Muscle of back (tissue), 13 donors: ENCODE results near the gene MFSD2A. TPM values are rescaled to one million over a fixed set of nuclear protein-coding genes. Genes with fewer than 3 reads are reported as not detected.
"Not testable (repeated sequence)": the region's sequence is repeated elsewhere in the genome, so short reads cannot be mapped to it uniquely, and the experiment has no call there.

Experiments
- DNase-seq, 3 donors: peaks; one replicate each; pipeline versions ENCODE4 v3.0.0 to v3.0.0-alpha.2; 2013
- long read RNA-seq, 9 donors: transcript quantifications; one replicate each; lab custom pipeline, GENCODE V29; 2026
- polyA plus RNA-seq, 10 donors: library from polyadenylated mRNA; unstranded; fragments of 120-200 nt; gene quantifications; one replicate each; pipeline ENCODE4 v1.2.1, GENCODE V29; 2013; ENCODE audit not compliant: insufficient read length in 10 of 10

MFSD2A gene
- polyA plus RNA-seq: 1 to 10 TPM in 5 of 10 donors, under 1 TPM in 5; 0.58 to 3.3 (median 0.95) TPM
- long read RNA-seq, donor 1, partial matches to known transcripts: 0 of 2 reads
- long read RNA-seq, donor 1, other reads (novel, unspliced or antisense): 0 of 2 reads
- long read RNA-seq, donor 2: 0 reads
- long read RNA-seq, donor 3: 0 reads
- long read RNA-seq, donor 4: 0 reads
- long read RNA-seq, donor 5: 0 reads
- long read RNA-seq, donor 6: 0 reads
- long read RNA-seq, donor 7: 0 reads
- long read RNA-seq, donor 8, partial matches to known transcripts: 0 of 1 reads
- long read RNA-seq, donor 8, other reads (novel, unspliced or antisense): 0 of 1 reads
- long read RNA-seq, donor 9: 0 reads

GRCh38 chr1:39954870-39955546, at the start of gene MFSD2A:
Gene MFSD2A, plus strand, starts transcription at chr1:39955145. Its CDS starts 148 bp downstream, at chr1:39955293.
- DNase-seq: peak; percentile 82 to 91 (median 83)

- no peak for DNase-seq
These were observed 49.8 kb upstream of the MFSD2A start for GRCh38 chr1:39905172-39905571.

DNA sequence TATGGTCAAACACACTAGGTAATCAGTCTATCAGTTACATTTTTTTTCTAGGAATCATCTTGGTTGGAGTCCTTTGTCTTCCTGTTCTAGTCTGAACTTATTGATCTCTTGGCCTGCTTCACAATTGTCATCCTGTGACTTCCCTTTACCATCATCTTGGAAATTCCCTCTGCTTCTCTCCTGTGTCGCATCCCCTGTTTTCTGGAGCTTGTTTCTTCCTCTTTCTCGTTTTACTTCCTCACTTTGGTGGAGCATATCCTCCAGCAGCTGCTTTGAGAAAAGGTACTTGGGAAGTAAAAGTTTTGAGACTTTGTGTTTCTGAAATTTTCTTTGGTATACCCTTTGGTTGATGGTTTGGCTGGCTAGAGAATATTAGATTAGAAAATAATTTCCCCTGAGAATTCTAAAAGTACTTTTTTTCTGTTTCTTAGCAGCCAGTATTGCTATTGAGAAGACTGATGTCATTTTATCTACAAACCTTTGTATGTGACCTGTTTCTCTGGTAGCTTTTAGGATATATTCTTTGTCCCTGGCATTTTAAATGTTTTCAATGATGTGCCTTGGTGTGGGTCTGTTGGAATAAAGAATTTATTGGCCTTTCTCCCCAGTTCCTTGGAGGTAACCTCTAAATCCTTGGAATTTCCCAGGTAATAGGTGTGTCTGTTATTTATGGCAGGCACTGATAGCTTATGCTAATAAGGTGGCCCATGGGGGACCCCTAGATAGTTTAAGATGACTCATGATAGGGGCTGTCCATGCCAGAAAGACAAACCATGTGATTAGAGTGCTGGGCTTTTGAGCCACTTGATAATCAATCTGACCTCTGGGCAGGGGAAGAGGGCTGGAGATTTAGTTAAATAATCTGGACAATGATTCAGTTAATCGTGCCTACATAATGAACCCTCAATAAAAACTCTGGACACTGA, 47.2 kb upstream of the MFSD2A start:
- no peak for DNase-seq

GRCh38 chr1:39908534-39908933, 46.4 kb upstream of the MFSD2A start:
- no peak for DNase-seq

DNA sequence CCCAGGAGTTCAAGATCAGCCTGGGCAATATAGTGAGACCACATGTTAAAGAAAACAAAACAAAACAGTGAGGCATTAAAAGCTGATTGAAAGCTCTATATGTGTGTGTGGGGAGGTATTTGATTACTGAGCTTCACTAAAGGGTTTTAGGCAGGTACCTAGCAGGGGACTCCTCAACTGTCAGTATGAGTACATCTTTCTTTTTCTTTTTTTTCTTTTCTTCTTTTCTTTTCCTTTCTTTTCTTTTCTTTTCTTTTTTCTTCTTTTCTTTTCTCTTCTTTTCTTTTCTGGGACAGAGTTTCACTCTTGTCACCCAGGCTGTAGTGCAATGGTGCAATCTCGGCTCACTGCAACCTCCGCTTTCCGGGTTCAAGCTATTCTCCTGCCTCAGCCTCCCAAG, 44.7 kb upstream of the MFSD2A start:
- DNase-seq: no peak

- not testable (repeated sequence) for DNase-seq
These were observed 41.8 kb upstream of the MFSD2A start for GRCh38 chr1:39913136-39913535.

DNA sequence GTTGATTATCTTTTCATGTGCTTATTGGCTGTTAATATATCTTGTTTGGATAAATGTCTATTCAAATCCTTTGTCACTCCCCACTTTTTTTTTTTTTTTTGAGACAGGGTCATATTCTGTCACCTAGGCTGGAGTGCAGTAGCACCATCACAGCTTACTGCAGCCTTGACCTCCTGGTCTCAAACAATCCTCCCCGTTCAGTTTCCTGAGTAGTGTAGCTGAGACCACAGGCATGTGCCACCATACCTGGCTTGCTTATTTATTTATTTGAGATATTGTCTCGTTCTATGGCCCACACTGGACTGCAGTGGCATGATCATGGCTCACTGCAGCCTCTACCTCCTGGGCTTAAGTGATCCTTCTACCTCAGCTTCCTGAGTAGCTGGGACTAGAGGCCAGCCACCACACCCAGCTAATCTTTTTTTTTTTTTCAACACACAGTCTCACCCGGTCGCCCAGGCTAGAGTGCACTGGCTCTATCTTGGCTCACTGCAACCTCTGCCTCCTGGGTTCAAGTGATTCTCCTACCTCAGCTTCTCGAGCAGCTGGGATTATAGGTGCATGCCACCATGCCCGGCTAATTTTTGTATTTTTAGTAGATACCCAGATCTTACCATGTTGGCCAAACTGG, 39.3 kb upstream of the MFSD2A start:
- no peak for DNase-seq

DNA sequence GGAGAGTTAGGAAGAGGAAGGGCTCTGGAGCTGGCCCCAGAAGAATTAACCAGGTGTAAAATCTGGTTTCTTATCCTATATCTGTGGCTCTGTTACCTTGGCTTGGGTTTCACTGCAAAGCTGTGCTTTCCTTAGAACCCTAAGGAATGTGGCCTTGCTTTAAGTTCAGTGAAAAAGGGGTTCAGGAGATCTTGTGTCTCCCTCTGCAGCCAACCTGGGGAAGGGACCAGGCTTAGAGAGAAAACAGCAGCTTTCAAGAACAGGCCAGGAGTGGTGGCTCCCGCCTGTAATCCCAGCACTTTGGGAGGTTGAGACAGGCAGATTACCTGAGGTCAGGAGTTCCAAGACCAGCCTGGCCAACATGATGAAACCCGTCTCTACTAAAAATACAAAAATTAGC, 37.1 kb upstream of the MFSD2A start:
- no peak for DNase-seq

DNA sequence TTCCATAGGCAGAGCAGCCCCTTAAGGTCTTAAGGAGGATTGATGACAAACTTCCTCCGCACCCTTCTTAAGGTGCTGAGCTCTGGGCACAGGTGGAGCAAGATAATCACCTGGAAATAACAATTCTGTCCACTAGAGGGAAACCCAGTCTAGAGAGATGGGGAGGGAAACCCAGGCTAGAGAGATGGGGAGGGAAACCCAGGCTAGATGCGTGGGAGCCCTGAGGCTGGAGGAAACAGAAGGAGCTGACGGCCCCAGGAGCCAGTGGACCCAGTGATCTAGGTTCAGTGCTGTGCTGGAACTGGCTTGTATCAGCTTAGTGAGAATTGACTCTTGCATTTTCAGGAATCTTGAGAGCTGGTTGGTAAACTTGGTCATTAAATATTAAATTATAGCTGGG, 35.4 kb upstream of the MFSD2A start:
- peak in 1 of 3 donors; percentile 30 for DNase-seq

DNA sequence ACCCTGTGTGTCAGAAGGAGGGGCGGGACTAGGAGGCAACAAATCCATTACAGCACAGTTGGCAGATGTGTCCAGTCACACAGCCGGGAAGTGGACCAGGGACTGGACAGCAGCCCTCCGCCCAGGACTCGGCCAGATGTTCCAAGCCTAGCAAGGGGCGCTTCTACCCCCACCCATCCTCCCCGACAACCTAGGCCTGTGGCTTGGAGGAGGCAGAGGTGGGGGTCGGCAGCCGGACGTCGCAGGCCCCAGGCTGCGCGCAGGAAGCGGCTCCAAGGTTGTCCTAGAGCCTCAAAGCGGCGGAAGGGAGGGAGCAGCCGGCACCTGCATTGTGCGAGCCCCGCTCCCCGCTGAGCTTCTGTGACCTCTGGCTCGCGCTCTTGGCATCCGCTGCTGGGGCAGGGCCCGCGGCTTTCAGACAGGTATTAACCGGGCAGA, 32.7 kb upstream of the MFSD2A start:
- peak in 1 of 3 donors; percentile 52 for DNase-seq

DNA sequence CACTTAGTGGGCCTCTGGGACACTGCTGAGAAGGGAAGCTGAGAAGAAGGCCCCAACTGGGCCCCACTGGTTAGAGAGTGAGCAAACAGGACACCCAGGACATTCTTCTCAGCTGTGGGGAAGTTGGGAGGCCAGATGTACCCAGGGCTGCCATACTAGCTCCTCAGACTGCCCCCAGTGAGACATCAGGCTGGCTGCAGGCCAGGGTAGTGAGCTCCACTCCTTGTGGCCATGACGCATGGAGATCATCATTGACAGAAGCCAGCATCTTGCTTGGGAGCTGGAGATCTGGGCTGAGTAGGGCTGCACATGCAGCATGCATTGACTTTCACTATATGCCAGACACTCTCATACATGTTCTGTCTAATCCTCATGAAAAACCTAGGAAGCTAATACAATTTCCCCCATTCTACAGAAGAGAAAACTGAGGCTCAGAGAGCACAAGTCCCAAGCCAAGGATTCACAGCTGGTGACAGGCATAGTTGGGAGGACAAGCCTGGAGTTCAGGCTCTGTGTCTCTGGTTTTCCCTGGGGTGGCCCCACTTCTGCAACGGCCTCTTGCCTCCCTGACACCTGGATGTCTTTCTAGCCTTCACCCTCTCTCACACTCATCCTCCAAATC, 29.1 kb upstream of the MFSD2A start:
- no peak for DNase-seq

DNA sequence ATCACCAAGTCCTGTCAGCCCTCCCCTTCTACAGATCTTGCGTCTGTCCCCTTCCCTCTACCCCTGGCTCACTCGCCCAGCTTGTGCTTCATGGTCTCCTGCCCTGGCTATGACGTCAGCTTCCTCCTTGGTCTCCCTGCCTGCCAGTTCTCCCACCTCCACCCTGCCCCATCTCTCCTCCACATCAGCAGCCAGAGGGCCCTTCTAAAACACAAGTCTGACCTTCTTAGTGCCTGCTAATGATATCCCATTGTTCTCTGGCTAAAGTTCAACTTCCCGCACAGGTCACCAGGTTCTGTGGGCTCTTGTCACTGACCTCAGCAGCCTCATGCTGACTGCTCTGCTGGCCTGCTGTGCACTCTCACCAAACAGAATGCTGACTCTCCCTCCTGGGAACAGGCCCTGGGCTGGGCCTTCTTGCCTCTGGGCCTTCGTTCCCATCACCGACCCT, 28.6 kb upstream of the MFSD2A start:
- DNase-seq: peak in 1 of 3 donors; percentile 20

DNA sequence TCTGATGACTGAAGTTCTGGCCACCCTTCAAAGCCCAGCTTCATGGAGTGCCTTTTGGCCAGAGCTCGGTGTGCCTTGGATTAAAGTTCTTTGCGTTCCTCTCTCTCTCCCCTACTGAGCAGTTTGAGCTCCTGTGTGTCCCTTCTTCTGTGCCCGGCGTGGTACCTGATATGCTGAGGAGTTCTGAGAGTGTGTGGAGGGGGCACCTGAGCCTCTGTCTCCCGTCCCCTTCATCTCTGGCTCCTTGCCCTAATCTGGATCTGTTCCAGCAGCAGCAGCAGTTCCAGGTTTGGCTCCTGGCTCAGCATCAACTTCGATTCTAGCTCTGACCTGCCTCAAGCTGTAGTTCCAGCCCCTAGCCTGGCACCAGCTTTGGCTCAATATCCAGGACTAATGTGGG, 28.1 kb upstream of the MFSD2A start:
- no peak for DNase-seq

DNA sequence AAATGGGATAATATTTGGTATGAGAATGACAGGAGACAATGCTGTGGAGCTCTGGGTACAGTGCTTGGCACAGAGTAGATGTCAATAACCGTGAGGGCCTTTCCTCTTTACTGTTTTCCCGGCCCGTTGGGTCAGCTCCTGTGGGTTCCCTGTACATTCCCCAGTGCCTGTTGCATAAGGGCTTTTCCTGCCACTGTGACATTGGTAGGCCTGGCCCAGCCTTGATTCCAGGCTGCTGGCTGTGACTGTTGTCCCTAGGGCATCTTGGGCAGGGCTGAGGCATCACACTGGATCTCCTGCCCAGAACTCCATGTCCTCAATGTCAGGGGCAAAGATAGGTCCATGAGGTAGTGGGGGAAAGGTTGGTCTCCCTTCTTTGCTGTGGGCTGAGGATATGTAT, 27.4 kb upstream of the MFSD2A start:
- DNase-seq: no peak

GRCh38 chr1:39928809-39929587, 25.9 kb upstream of the MFSD2A start:
- no peak for DNase-seq

DNA sequence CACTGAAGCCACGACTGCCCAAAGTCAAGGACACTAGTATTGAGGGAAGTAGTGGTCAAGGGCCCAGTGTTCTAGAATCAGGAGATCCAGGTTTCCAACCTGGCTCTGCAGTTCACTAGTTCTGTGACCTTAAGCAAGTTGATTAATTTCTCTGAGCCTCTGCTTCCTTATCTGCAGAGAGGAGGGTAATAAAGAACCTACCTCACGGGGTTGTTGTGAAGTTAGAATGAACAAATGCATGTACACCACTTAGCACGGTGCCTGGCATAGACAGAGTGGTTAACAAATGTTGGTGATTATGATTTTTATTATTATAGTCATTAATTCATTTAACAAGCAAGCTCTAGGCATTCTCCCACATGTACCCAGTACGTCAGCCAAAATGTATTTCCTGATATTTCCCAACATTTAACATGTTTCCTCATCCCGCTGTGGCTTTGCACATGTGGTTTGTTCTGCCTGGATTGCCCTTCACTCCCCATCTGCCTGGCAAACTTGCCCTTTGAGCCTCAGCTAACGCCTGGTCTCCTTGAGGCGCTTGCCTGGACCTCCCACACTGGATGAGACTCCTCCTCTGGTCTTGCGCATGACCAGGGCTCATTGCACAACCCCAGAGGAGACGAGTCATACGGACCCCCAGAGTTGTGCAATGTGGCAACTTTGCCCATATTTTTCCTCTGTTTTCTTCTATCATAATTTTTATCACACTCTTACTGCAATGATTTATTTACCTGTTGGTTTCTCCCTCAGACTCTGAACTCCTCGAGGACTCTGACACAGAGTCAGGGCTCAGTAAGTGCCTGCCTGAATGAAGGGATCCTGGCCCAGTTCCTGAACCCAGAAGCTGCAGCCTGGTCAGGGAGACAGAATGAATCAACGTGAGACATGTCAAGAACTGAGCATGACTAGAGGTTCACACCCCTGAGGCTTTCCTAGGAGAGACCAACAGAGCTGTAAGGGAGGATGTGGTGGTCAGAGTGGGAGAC, 20.7 kb upstream of the MFSD2A start:
- peak in 2 of 3 donors; percentile 58 to 64 for DNase-seq

DNA sequence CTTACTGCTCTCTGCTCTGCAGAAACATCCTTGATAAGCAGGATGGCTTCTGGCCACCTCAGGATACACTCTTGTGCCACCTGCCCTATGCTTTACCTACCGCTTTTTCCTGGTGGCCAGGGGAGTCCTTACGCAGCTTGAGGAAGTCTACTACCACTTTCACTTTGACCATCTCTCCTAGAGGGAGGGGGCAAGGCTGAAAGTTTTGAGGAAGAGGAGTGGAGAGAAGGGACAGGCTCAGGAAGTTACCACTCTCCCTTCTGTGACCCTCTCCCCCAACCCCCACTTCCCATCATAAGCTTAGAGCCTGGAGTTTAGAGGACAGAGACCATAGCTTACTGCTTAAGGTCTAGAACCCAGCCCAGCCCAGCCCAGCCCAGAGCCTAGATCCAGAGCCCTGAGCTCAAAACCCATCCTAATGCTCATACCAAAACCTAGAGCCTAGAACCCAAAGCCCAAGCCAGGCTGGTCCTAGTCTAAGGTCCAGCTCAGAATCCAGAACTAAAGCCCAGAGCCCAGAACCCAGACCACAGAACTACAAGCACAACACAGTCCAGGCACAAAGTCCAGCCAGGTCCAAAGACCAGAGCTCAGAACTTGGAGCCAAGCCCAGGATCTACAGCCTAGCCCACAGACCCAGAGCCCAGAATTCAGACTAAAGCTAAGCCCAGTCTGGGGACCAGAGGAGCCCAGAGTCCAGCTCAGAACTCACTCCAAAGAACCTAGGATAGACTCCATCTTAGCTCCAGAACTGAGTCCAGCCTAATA, 18.0 kb upstream of the MFSD2A start:
- DNase-seq: no peak

DNA sequence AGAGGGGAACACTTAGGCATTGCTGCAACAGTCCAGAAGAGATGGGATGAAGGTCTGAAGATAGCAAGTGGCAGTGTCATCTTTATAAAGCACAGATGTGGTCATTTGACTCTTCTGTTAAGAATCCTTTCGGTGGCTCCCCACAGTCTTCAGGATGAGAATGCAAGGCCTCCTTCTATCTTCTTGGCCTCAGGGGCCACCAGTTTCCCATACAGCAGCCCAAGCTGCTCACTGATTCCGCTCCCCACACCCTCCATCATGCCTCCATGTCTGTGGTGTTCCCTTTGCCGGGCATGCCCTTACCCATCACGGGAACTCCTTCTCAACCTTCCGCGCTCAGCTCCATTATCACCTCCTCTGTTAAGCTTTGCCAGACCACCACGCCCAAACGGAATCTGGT, 16.1 kb upstream of the MFSD2A start:
- no peak for DNase-seq
